BJ (cell line): ENCODE results near the gene TBC1D1. TPM values are rescaled to one million over a fixed set of nuclear protein-coding genes. Genes with fewer than 3 reads are reported as not detected.

Source experiments
- CTCF ChIA-PET: fragments of 350-600 bp; formaldehyde crosslinking; extraction: SDS; loops from one replicate; lab custom pipeline; 2021; ENCODE audit warnings: antibody characterized with exemption, inconsistent platforms; lab: Yijun Ruan, JAX
- POLR2A ChIA-PET: fragments of 300-600 bp; sonication (Branson Sonifier 250); formaldehyde crosslinking; extraction: SDS; loops from one replicate; lab custom pipeline; 2021; ENCODE audit warnings: antibody characterized with exemption; lab: Charles Lee
- DNase-seq: peaks from one replicate; pipeline ENCODE4 v3.0.0-alpha.2; 2011; ENCODE audit warnings: low read depth
- H3K27me3 ChIP-seq: 2 replicates; pipeline ENCODE4 v1.6.0; 2011; ENCODE audit warnings: low read length; ENCODE audit not compliant: control insufficient read depth, insufficient read depth
- H3K36me3 ChIP-seq: 2 replicates; pipeline ENCODE4 v1.5.1; 2011; ENCODE audit warnings: low read length; ENCODE audit not compliant: control insufficient read depth, insufficient read depth
- H3K4me3 ChIP-seq: 2 replicates; pipeline ENCODE4 v1.5.1; 2011; ENCODE audit warnings: low read depth, mild to moderate bottlenecking, control low read depth, low read length
- CTCF ChIP-seq: IDR thresholded peaks from 2 replicates; pipeline ENCODE4 v1.5.1; 2011; ENCODE audit warnings: low read depth, mild to moderate bottlenecking, control low read depth, inconsistent platforms, low read length, moderate library complexity; ENCODE audit not compliant: insufficient read depth
- polyA plus RNA-seq: library from polyadenylated mRNA; depleted of rRNA; stranded (reverse); fragments of >200 nt; gene quantifications from 2 replicates; pipeline ENCODE4 v1.2.3, GENCODE V29; 2011

Gene TBC1D1
- polyA plus RNA-seq, 1 experiment, result 46.1 TPM

GRCh38 chr4:37978248-37978924 is 87.5 kb downstream of the TBC1D1 start:
- POLR2A ChIA-PET, result no interaction called here
- Histone ChIP-seq H3K27me3 (no peaks in the 10 kb centered on the region), H3K4me3 (peak overlapping the region; percentile 67), H3K36me3 (no peaks in the 10 kb centered on the region)
- CTCF ChIA-PET, result interaction anchor here (0.7 to 1.6 kb wide), 8 partner anchors 12 to 375 kb away, joined by 3 to 9 read pairs (median 4); no protein-coding TSS in a partner anchor
- no peak for TF ChIP-seq CTCF
- DNase-seq, result no peak

DNA sequence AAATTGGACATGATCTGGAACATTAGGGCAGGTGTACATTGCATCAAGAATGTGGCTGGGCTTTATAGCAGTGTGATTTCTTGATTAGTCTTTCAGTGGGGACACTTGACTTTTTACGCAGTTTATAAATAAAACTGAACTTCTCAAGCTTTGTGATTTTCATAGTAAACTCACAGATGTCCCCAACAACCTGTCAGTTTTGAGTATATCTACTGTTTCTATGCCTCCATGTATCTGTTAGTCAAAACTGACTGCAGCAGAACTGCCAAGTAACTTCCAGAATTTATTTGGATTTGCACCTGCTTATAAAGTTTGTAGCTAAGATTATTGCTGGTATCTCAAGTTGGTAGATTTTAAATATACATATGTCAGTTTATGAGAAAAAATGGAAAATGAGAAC is 89.4 kb downstream of the TBC1D1 start:
- H3K27me3 ChIP-seq, result no peaks in the 10 kb centered on the region
- ChIA-PET CTCF (interaction anchor here (0.8 kb wide), 1 partner anchor 55 kb away, joined by 3 read pairs; no protein-coding TSS in a partner anchor), POLR2A (interaction anchor here (0.9 kb wide), 1 partner anchor 48 kb away, joined by 4 read pairs; no protein-coding TSS in a partner anchor)
- H3K4me3 ChIP-seq, result no peak overlapping the region
- no peaks in the 10 kb centered on the region for H3K36me3 ChIP-seq
- no peak for TF ChIP-seq CTCF
- no peak for DNase-seq

- POLR2A ChIA-PET, result interaction anchor here (0.9 kb wide), 1 partner anchor 47 kb away, joined by 4 read pairs; no protein-coding TSS in a partner anchor
- DNase-seq, result no peak
- CTCF ChIA-PET, result interaction anchor here (0.5 to 1.2 kb wide), 3 partner anchors 54 to 346 kb away, joined by 3 read pairs; no protein-coding TSS in a partner anchor
These were observed 90.5 kb downstream of the TBC1D1 start for GRCh38 chr4:37981425-37981824.

GRCh38 chr4:37981844-37982720 is 91.2 kb downstream of the TBC1D1 start:
- Histone ChIP-seq H3K4me3 (no peak overlapping the region), H3K27me3 (no peaks in the 10 kb centered on the region), H3K36me3 (no peaks in the 10 kb centered on the region)
- no peak for TF ChIP-seq CTCF
- POLR2A ChIA-PET, result no interaction called here
- CTCF ChIA-PET, result interaction anchor here (1.1 to 1.2 kb wide), 2 partner anchors 53 to 180 kb away, joined by 3 read pairs; no protein-coding TSS in a partner anchor
- peak; percentile 53 for DNase-seq

More at GRCh38 chr4:37981425-37981824, 90.5 kb downstream of the TBC1D1 start:
- no peaks in the 10 kb centered on the region for H3K36me3 ChIP-seq
- no peaks in the 10 kb centered on the region for H3K27me3 ChIP-seq
- no peak for TF ChIP-seq CTCF
- H3K4me3 ChIP-seq, result no peak overlapping the region

GRCh38 chr4:37982736-37983135 is 91.9 kb downstream of the TBC1D1 start:
- Histone ChIP-seq H3K27me3 (no peaks in the 10 kb centered on the region), H3K4me3 (no peak overlapping the region), H3K36me3 (no peaks in the 10 kb centered on the region)
- ChIA-PET POLR2A (no interaction called here), CTCF (interaction anchor here (1.2 kb wide), 1 partner anchor 181 kb away, joined by 3 read pairs; no protein-coding TSS in a partner anchor)
- no peak for TF ChIP-seq CTCF
- no peak for DNase-seq
